Ovary (tissue), 9 donors: ENCODE results near the gene FAM184B. TPM values are rescaled to one million over a fixed set of nuclear protein-coding genes. Genes with fewer than 3 reads are reported as not detected.

Experiments
- DNase-seq, 5 donors: peaks; one replicate each; pipeline ENCODE4 v3.0.0-alpha.2; 2019 to 2020
- H3K27ac ChIP-seq, 2 donors: fragments of 200-600 bp; one replicate each; pipeline versions ENCODE4 v1.5.1 to v1.8.0; 2019 to 2022
- H3K27me3 ChIP-seq: fragments of 200-600 bp; one replicate; pipeline ENCODE4 v1.8.0; 2022
- H3K36me3 ChIP-seq: fragments of 200-600 bp; sonication (generic); one replicate; pipeline ENCODE4 v1.5.1; 2019
- H3K4me1 ChIP-seq: one replicate; pipeline ENCODE4 v1.8.1; 2013; ENCODE audit warnings: mild to moderate bottlenecking, moderate library complexity; ENCODE audit not compliant: insufficient read depth
- H3K4me3 ChIP-seq: fragments of 200-600 bp; sonication (generic); one replicate; pipeline ENCODE4 v1.5.1; 2017
- H3K9me3 ChIP-seq, 2 donors: fragments of 200-600 bp in 1 of 2; sonication (generic) in 1 of 2; one replicate each; pipeline versions ENCODE4 v1.5.1 to v1.8.1; 2013 to 2019; ENCODE audit warnings: mild to moderate bottlenecking in 1 of 2, moderate library complexity in 1 of 2
- EP300 ChIP-seq: sonication (generic); formaldehyde crosslinking; IDR thresholded peaks from one replicate; pipeline ENCODE4 v1.6.1; 2017; ENCODE audit warnings: antibody characterized with exemption
- POLR2A ChIP-seq: fragments of 450-650 bp; IDR thresholded peaks from one replicate; pipeline ENCODE4 v1.6.1; 2017; ENCODE audit warnings: antibody characterized with exemption, mild to moderate bottlenecking, moderate library complexity
- WGBS, 3 donors: extraction: QIAGEN DNeasy Blood & Tissue Kit in 1 of 3; methylation state at CpG; one replicate each; pipeline versions ENCODE4 v1.1.5 to v1.1.7; 2013 to 2017; 5-methylcytosine and 5-hydroxymethylcytosine counted together
- intact Hi-C, 4 donors: fragments of 100-400 bp; cut with DNase I; formaldehyde crosslinking; loops; one replicate each; pipeline versions ENCODE4 v1.11.0 to v1.15.1; 2022 to 2023
- polyA plus RNA-seq, 2 donors: library from polyadenylated mRNA; stranded (reverse); fragments of 200-250 nt in 1 of 2; fragments of 350-450 nt in 1 of 2; fragmentation: Illumina TruSeq in 1 of 2; extraction: RNeasy Lipid Tissue Mini Kit (QIAGEN cat#74804) in 1 of 2; gene quantifications; one replicate each; pipeline ENCODE4 v1.2.3, GENCODE V29; 2013 to 2014
- total RNA-seq, 7 donors: library from RNA; depleted of rRNA in 2 of 7; stranded (reverse); fragments of >200 nt in 2 of 7; fragmentation: NEBNext Ultra II Directional in 3 of 7; extraction: Animal tissue kit (Norgen Biotek cat#: 25700) in 3 of 7; gene quantifications; one replicate each; pipeline versions ENCODE4 v1.1.0 to v1.2.4, GENCODE V29; 2016 to 2023
- TF ChIP-seq, protein P1 (sequence below), 3 donors: fragments of 450-650 bp in 2 of 3; fragments of 200-600 bp in 1 of 3; IDR thresholded peaks; one replicate each; pipeline versions ENCODE4 v1.5.1 to v1.8.0; 2016 to 2022; ENCODE audit warnings: antibody characterized with exemption in 3 of 3, mild to moderate bottlenecking in 1 of 3
- donor health status: DM: no; HTN: no; CAD: no; lungs with moderate emphysema.
- donor health status: DM: no; HTN: no; CAD: no.
- donor health status: Bipolar disorder and iron deficiency.
- donor health status: DM: yes; HTN: yes; CAD: no.
- donor health status: DM: no; HTN: no; CAD: no.
- donor health status: DM: yes; HTN: yes; CAD: no.

FAM184B gene
- total and polyA plus RNA-seq, 9 donors: 0.03 to 0.17 (median 0.04) TPM; not detected in 5

- 60 to 70% (median 63%) methylated on average over 7 of the region's 7 CpGs for WGBS, 3 donors
- no peaks in the 10 kb centered on the region for H3K27me3 ChIP-seq
- no peaks in the 10 kb centered on the region for H3K36me3 ChIP-seq
- no peak for TF ChIP-seq POLR2A
- TF ChIP-seq, protein P1, sequence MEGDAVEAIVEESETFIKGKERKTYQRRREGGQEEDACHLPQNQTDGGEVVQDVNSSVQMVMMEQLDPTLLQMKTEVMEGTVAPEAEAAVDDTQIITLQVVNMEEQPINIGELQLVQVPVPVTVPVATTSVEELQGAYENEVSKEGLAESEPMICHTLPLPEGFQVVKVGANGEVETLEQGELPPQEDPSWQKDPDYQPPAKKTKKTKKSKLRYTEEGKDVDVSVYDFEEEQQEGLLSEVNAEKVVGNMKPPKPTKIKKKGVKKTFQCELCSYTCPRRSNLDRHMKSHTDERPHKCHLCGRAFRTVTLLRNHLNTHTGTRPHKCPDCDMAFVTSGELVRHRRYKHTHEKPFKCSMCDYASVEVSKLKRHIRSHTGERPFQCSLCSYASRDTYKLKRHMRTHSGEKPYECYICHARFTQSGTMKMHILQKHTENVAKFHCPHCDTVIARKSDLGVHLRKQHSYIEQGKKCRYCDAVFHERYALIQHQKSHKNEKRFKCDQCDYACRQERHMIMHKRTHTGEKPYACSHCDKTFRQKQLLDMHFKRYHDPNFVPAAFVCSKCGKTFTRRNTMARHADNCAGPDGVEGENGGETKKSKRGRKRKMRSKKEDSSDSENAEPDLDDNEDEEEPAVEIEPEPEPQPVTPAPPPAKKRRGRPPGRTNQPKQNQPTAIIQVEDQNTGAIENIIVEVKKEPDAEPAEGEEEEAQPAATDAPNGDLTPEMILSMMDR (IDR thresholded peaks at IDR 0.05): no peak
- no peak for TF ChIP-seq EP300
- intact Hi-C loops: no loop called here
- no peaks in the 10 kb centered on the region for H3K9me3 ChIP-seq
- H3K4me1 ChIP-seq: peaks cover 5% of the 10 kb centered on the region
- no peak overlapping the region for H3K4me3 ChIP-seq
- no peak for DNase-seq
- no peak overlapping the region for H3K27ac ChIP-seq
Measured at GRCh38 chr4:17580969-17581368, 200.5 kb downstream of the FAM184B start.

Other genes starting within 250 kb of the FAM184B start
- 10 to 100 TPM; 23.5 to 54.7 (median 33.9) TPM for gene LAP3, start 204.4 kb downstream of the FAM184B start, total RNA-seq
- 10 to 100 TPM; 33.3 to 69.0 TPM for gene LAP3, start 204.4 kb downstream of the FAM184B start, polyA plus RNA-seq
- gene MED28, start 167.0 kb downstream of the FAM184B start, total RNA-seq: 10 to 100 TPM; 14.7 to 78.7 (median 62.1) TPM
- 10 to 100 TPM; 17.5 to 22.4 TPM for gene MED28, start 167.0 kb downstream of the FAM184B start, polyA plus RNA-seq
- gene DCAF16, start 29.1 kb upstream of the FAM184B start, total RNA-seq: 10 to 100 TPM; 31.4 to 65.0 (median 56.9) TPM
- gene DCAF16, start 29.1 kb upstream of the FAM184B start, polyA plus RNA-seq: 10 to 100 TPM; 25.8 to 32.5 TPM
- gene NCAPG, start 29.4 kb upstream of the FAM184B start, total RNA-seq: 1 to 10 TPM in 1 of 7 donors, under 1 TPM in 4, not detected in 2; 0.25 to 1.9 (median 0.48) TPM
- 1 to 10 TPM in 1 of 2 donors, under 1 TPM in 1; 0.48 to 1.3 TPM for gene NCAPG, start 29.4 kb upstream of the FAM184B start, polyA plus RNA-seq
- gene LCORL, start 240.1 kb upstream of the FAM184B start, total RNA-seq: 10 to 100 TPM; 12.6 to 21.8 (median 16.9) TPM
- 1 to 10 TPM; 4.5 to 6.5 TPM for gene LCORL, start 240.1 kb upstream of the FAM184B start, polyA plus RNA-seq